22Rv1 (cell line): ENCODE results near the gene GPR84.

Source experiments
- ZFX ChIP-seq: fragments of 450-650 bp; IDR thresholded peaks from 2 replicates; pipeline ENCODE4 v1.6.1; 2017; ENCODE audit warnings: antibody characterized with exemption, borderline replicate concordance
- TF ChIP-seq, protein P1 (sequence below): fragments of 450-650 bp; IDR thresholded peaks from 2 replicates; pipeline ENCODE4 v1.5.1; 2017; ENCODE audit warnings: mild to moderate bottlenecking

DNA sequence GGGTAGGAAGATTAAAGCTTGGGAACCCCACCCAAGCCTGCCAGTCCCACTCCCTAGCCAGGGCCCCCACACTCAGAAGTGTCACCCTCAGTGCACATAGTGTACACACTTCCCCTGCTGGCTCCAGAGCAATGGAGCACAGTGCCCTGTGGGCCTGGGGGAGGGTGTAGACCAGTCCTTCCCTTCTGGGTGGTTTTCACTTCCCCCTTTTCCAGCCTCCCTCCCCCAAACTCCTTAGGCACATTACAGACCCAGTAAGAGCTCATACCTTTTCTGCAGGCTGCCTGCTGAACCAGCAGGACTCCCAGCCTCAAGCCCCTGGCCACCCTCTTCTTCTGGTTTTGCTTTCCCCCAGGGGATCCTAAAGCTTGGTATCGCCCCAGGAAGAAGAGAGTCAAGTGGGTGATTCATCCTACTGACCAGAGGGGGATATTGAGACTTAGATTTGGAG, 20.3 kb upstream of the GPR84 start, which contains the start of gene ZNF385A:
- TF ChIP-seq ZFX: no peak
- TF ChIP-seq, protein P1, sequence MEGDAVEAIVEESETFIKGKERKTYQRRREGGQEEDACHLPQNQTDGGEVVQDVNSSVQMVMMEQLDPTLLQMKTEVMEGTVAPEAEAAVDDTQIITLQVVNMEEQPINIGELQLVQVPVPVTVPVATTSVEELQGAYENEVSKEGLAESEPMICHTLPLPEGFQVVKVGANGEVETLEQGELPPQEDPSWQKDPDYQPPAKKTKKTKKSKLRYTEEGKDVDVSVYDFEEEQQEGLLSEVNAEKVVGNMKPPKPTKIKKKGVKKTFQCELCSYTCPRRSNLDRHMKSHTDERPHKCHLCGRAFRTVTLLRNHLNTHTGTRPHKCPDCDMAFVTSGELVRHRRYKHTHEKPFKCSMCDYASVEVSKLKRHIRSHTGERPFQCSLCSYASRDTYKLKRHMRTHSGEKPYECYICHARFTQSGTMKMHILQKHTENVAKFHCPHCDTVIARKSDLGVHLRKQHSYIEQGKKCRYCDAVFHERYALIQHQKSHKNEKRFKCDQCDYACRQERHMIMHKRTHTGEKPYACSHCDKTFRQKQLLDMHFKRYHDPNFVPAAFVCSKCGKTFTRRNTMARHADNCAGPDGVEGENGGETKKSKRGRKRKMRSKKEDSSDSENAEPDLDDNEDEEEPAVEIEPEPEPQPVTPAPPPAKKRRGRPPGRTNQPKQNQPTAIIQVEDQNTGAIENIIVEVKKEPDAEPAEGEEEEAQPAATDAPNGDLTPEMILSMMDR: no peak
